DND-41 (cell line): ENCODE data around the gene THRB.

Experiments
- ATAC-seq: fragments of 200-7000 bp; cut with Tn5 transposase; 3 replicates; pipeline ENCODE4 v1.9.1; 2021; ENCODE audit warnings: low read depth; ENCODE audit not compliant: insufficient read depth
- DNase-seq: peaks from one replicate; pipeline ENCODE4 v3.0.0-alpha.2; 2020
- H2AFZ ChIP-seq: 2 replicates; pipeline ENCODE4 v1.6.0; 2012; ENCODE audit warnings: low read depth, low read length
- H3K27ac ChIP-seq: 2 replicates; pipeline ENCODE4 v1.5.1; 2012; ENCODE audit warnings: low read length, inconsistent platforms
- H3K27me3 ChIP-seq: fragments of 200-600 bp; sonication (generic); 2 replicates; pipeline ENCODE4 v1.6.0; 2012; ENCODE audit warnings: low read length, mild to moderate bottlenecking, inconsistent platforms; ENCODE audit not compliant: insufficient read depth, poor library complexity
- H3K36me3 ChIP-seq: 2 replicates; pipeline ENCODE4 v1.5.1; 2012; ENCODE audit warnings: low read length, inconsistent platforms; ENCODE audit not compliant: insufficient read depth
- H3K4me1 ChIP-seq: 2 replicates; pipeline ENCODE4 v1.5.1; 2012; ENCODE audit warnings: mild to moderate bottlenecking, low read length; ENCODE audit not compliant: insufficient read depth
- H3K4me2 ChIP-seq: 2 replicates; pipeline ENCODE4 v1.6.0; 2012; ENCODE audit warnings: mild to moderate bottlenecking, moderate library complexity, low read length, inconsistent platforms; ENCODE audit not compliant: insufficient read depth
- H3K4me3 ChIP-seq, 2 experiments: fragments of 200-600 bp in 1 of 2; shearing (Covaris generic) in 1 of 2; 2 replicates each; pipeline ENCODE4 v1.5.1; 2012 to 2016; ENCODE audit warnings: inconsistent platforms in 2 of 2, low read length in 2 of 2, mild to moderate bottlenecking in 2 of 2, low read depth in 1 of 2, moderate library complexity in 1 of 2
- H3K79me2 ChIP-seq: 2 replicates; pipeline ENCODE4 v1.6.0; 2012; ENCODE audit warnings: low read length, inconsistent platforms; ENCODE audit not compliant: insufficient read depth
- H3K9ac ChIP-seq: 2 replicates; pipeline ENCODE4 v1.6.0; 2012; ENCODE audit warnings: low read depth, mild to moderate bottlenecking, inconsistent platforms, low read length, moderate library complexity
- H3K9me3 ChIP-seq: 2 replicates; pipeline ENCODE4 v1.5.1; 2012; ENCODE audit warnings: low read length, moderate library complexity, mild to moderate bottlenecking, inconsistent platforms; ENCODE audit not compliant: insufficient read depth, severe bottlenecking
- H4K20me1 ChIP-seq: 2 replicates; pipeline ENCODE4 v1.6.0; 2012; ENCODE audit warnings: low read length; ENCODE audit not compliant: insufficient read depth
- EZH2 ChIP-seq: IDR thresholded peaks from 3 replicates; pipeline ENCODE4 v1.6.1; 2012; ENCODE audit warnings: borderline replicate concordance, low read depth, mild to moderate bottlenecking, moderate library complexity, low read length, inconsistent platforms; ENCODE audit not compliant: severe bottlenecking
- TF ChIP-seq, protein P1 (sequence below): IDR thresholded peaks from 2 replicates; pipeline ENCODE4 v1.5.1; 2012; ENCODE audit warnings: borderline replicate concordance, low read length, moderate library complexity, mild to moderate bottlenecking; ENCODE audit not compliant: poor library complexity, severe bottlenecking; ENCODE audit errors: extremely low read depth

Gene THRB

DNA sequence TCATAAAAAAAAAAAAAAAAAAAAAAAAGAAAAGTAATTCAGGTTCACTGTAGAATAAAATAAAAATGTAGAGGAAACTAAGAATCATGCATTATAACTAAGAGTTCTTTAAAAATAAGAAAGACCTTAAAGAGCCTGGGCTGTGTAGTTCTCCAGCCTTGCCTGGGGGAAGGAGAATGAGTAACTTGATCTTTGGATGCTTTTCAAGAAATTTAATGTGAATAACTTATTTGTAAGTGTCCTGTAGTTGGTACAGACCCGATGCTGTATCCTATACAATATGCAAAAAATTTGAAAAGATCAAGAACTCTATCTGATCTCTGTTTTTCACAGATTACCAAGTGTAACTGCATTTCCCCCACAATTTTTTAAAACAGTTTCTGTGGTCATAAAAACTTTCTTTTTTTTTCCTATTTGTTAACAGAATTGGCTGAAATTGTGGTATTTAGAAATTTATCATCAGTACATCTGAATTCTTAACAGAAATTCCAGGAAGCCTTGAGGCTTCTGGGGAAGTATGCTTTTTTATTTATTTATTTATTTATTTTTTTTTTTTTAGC, 195.3 kb downstream of the THRB start:
- DNase-seq (no peak), ATAC-seq (no peak)
- H3K4me3 ChIP-seq = no peak overlapping the region
- no peaks in the 10 kb centered on the region for H3K36me3 ChIP-seq
- no peak overlapping the region for H3K9ac ChIP-seq
- no peaks in the 10 kb centered on the region for H4K20me1 ChIP-seq
- no peak for TF ChIP-seq EZH2
- TF ChIP-seq, protein P1, sequence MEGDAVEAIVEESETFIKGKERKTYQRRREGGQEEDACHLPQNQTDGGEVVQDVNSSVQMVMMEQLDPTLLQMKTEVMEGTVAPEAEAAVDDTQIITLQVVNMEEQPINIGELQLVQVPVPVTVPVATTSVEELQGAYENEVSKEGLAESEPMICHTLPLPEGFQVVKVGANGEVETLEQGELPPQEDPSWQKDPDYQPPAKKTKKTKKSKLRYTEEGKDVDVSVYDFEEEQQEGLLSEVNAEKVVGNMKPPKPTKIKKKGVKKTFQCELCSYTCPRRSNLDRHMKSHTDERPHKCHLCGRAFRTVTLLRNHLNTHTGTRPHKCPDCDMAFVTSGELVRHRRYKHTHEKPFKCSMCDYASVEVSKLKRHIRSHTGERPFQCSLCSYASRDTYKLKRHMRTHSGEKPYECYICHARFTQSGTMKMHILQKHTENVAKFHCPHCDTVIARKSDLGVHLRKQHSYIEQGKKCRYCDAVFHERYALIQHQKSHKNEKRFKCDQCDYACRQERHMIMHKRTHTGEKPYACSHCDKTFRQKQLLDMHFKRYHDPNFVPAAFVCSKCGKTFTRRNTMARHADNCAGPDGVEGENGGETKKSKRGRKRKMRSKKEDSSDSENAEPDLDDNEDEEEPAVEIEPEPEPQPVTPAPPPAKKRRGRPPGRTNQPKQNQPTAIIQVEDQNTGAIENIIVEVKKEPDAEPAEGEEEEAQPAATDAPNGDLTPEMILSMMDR = no peak
- H2AFZ ChIP-seq = no peak overlapping the region
- no peaks in the 10 kb centered on the region for H3K27me3 ChIP-seq
- H3K9me3 ChIP-seq = no peaks in the 10 kb centered on the region
- no peak overlapping the region for H3K27ac ChIP-seq
- H3K79me2 ChIP-seq = no peaks in the 10 kb centered on the region
- H3K4me1 ChIP-seq = no peaks in the 10 kb centered on the region
- no peak overlapping the region for H3K4me2 ChIP-seq

DNA sequence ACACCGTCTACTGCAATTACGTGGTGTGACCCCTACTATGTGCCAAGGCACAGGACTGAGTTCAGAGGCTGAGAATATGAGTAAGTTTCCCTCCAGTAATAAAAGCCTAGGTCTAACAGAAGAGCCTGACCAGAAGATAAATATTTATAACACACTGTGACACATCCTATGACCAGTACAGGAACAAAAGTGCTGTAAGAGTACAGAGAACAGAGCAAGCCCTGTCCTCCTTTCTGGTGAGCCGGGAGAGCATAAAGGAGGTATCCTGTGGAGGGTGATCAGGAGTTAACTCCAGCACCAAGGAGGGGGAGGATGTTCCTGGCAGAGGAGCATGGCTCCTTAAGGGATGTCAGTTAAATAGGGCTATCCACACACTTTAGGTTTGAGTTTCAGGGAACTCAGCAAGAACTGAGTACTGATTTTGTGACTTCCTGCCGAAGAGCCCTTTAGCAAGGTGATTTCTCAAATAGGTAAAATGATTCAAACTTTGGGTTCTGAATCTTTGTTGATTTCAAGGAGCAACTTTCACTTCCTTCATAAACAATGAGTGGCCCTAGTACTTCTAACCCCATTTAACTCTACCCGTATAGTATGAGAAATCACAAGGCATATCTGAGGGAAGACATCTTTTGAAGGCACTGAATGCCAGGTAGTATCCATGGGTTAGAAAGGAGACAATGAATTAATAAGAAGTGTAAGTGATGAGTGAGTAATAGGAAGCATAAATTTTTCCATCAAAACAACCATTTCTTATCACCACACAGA, 198.0 kb downstream of the THRB start:
- no peak overlapping the region for H2AFZ ChIP-seq
- H3K36me3 ChIP-seq = no peaks in the 10 kb centered on the region
- H3K4me2 ChIP-seq = no peak overlapping the region
- no peaks in the 10 kb centered on the region for H3K4me1 ChIP-seq
- H3K79me2 ChIP-seq = no peaks in the 10 kb centered on the region
- ATAC-seq (no peak), DNase-seq (no peak)
- TF ChIP-seq EZH2 = no peak
- H3K9me3 ChIP-seq = no peaks in the 10 kb centered on the region
- H3K9ac ChIP-seq = no peak overlapping the region
- no peak overlapping the region for H3K27ac ChIP-seq
- H4K20me1 ChIP-seq = no peaks in the 10 kb centered on the region
- H3K27me3 ChIP-seq = no peaks in the 10 kb centered on the region
- no peak overlapping the region for H3K4me3 ChIP-seq

GRCh38 chr3:24294150-24294549, 200.5 kb downstream of the THRB start:
- no peaks in the 10 kb centered on the region for H3K27me3 ChIP-seq
- no peaks in the 10 kb centered on the region for H4K20me1 ChIP-seq
- H3K9ac ChIP-seq = no peak overlapping the region
- DNase-seq (no peak), ATAC-seq (no peak)
- H2AFZ ChIP-seq = no peak overlapping the region
- no peaks in the 10 kb centered on the region for H3K4me1 ChIP-seq
- TF ChIP-seq EZH2 = no peak
- TF ChIP-seq, protein P1 = no peak
- H3K4me3 ChIP-seq = no peak overlapping the region
- no peak overlapping the region for H3K4me2 ChIP-seq
- no peaks in the 10 kb centered on the region for H3K36me3 ChIP-seq
- H3K79me2 ChIP-seq = no peaks in the 10 kb centered on the region
- H3K27ac ChIP-seq = no peak overlapping the region
- no peaks in the 10 kb centered on the region for H3K9me3 ChIP-seq

- Histone ChIP-seq H3K4me2 (no peak overlapping the region), H3K36me3 (no peaks in the 10 kb centered on the region), H2AFZ (no peak overlapping the region), H4K20me1 (no peaks in the 10 kb centered on the region), H3K27me3 (no peaks in the 10 kb centered on the region), H3K4me3 (no peak overlapping the region), H3K4me1 (no peaks in the 10 kb centered on the region), H3K79me2 (no peaks in the 10 kb centered on the region), H3K9me3 (no peaks in the 10 kb centered on the region), H3K27ac (no peak overlapping the region), H3K9ac (no peak overlapping the region)
- no peak for TF ChIP-seq EZH2
- TF ChIP-seq, protein P1 = no peak
- ATAC-seq = no peak
- DNase-seq = no peak
Measured at GRCh38 chr3:24291646-24292045, 203.0 kb downstream of the THRB start.
